Parietal lobe (tissue), 2 donors: ENCODE measurements around the gene FER. TPM values are rescaled to one million over a fixed set of nuclear protein-coding genes. Genes with fewer than 3 reads are reported as not detected.

ENCODE experiments used
- small RNA-seq: library from RNA; depleted of rRNA; stranded (forward); fragments of <200 nt; gene quantifications from one replicate; pipeline ENCODE3, GENCODE V24; 2014; ENCODE audit warnings: low replicate concordance
- total RNA-seq: library from RNA; depleted of rRNA; stranded (reverse); fragments of >200 nt; gene quantifications from one replicate; pipeline ENCODE4 v1.2.3, GENCODE V29; 2014

Gene FER
- 94.2 TPM for total RNA-seq

GRCh38 chr5:108747774-108748400 lies at the start of gene FER:
Gene FER (plus strand): TSS chr5:108747897. CDS start chr5:108798183, 50,286 bp downstream.

Small RNA genes within 50 kb of the gene (small RNA-seq; reads per million reads assigned to genes)
- not detected for gene AC109481.1
- not detected for gene RF00019
- gene RNU6-47P: not detected
